ENCODE measurements around the gene CCDC9B.

Gene CCDC9B

GRCh38 chr15:40328176-40328575, 12.6 kb downstream of the CCDC9B start:
- DNase-seq = no peak

GRCh38 chr15:40327457-40327856, 13.3 kb downstream of the CCDC9B start:
- DNase-seq = no peak

GRCh38 chr15:40325700-40326099, 15.0 kb downstream of the CCDC9B start:
- no peak for DNase-seq

- no peak for DNase-seq
Measured at GRCh38 chr15:40325188-40325587, 15.6 kb downstream of the CCDC9B start.

- DNase-seq = no peak
Measured at GRCh38 chr15:40323953-40324937, 16.5 kb downstream of the CCDC9B start.

- peak; percentile 85 for DNase-seq
Measured at GRCh38 chr15:40323239-40323952, 17.3 kb downstream of the CCDC9B start, which contains the start of gene INAFM2. TSS of gene INAFM2 (plus strand) at chr15:40323692. CDS start at chr15:40324056, 364 bp downstream.

GRCh38 chr15:40322531-40323238, 18.1 kb downstream of the CCDC9B start:
- no peak for DNase-seq

- peak; percentile 26 for DNase-seq
Measured at GRCh38 chr15:40320931-40321371, 19.8 kb downstream of the CCDC9B start.

GRCh38 chr15:40320409-40320808, 20.3 kb downstream of the CCDC9B start:
- DNase-seq = no peak

- DNase-seq = no peak
Measured at GRCh38 chr15:40317580-40317979, 23.2 kb downstream of the CCDC9B start.

- no peak for DNase-seq
Measured at GRCh38 chr15:40316931-40317330, 23.8 kb downstream of the CCDC9B start.

- no peak for DNase-seq
Measured at GRCh38 chr15:40314723-40315276, 25.9 kb downstream of the CCDC9B start.

- DNase-seq = no peak
Measured at GRCh38 chr15:40313531-40314398, 27.0 kb downstream of the CCDC9B start.

GRCh38 chr15:40312370-40313158, 28.2 kb downstream of the CCDC9B start:
- no peak for DNase-seq

GRCh38 chr15:40310993-40311392, 29.7 kb downstream of the CCDC9B start:
- no peak for DNase-seq

- DNase-seq = no peak
Measured at GRCh38 chr15:40310001-40310959, 30.5 kb downstream of the CCDC9B start.

GRCh38 chr15:40309344-40309862, 31.3 kb downstream of the CCDC9B start:
- no peak for DNase-seq

GRCh38 chr15:40307421-40308211, 33.1 kb downstream of the CCDC9B start, which contains the start of gene PLCB2:
TSS of gene PLCB2 (minus strand) at chr15:40307935. CDS start at chr15:40307672, 263 bp downstream.
- DNase-seq = no peak
